Measurements from ENCODE around the gene PANK1. TPM values are rescaled to one million over a fixed set of nuclear protein-coding genes. Genes with fewer than 3 reads are reported as not detected.

The PANK1 gene
- total RNA-seq, 1 donor from 2014 or later = 7.9 TPM

GRCh38 chr10:89670926-89671325 is 25.9 kb upstream of the PANK1 start:
- no peak overlapping the region for H3K4me3 Mint-ChIP-seq (ENCODE audit: unreplicated experiment)
- Histone ChIP-seq H3K79me2 (ENCODE audit: insufficient read depth, low read length) (no peaks in the 10 kb centered on the region), H3K27ac (ENCODE audit: low read depth, low read length) (no peak overlapping the region), H3K9ac (ENCODE audit: low read length) (no peak overlapping the region), H3K4me3 (ENCODE audit: insufficient read depth, low read depth, low read length) (no peak overlapping the region), H3K4me2 (ENCODE audit: low read length) (no peak overlapping the region), H3K27me3 (ENCODE audit: insufficient read depth, low read length) (peaks cover 3% of the 10 kb centered on the region), H2AFZ (ENCODE audit: low read depth, low read length) (no peak overlapping the region), H4K20me1 (ENCODE audit: insufficient read depth, low read length) (no peaks in the 10 kb centered on the region), H3K9me3 (ENCODE audit: insufficient read depth, low read depth, low read length) (no peaks in the 10 kb centered on the region), H3K4me1 (ENCODE audit: insufficient read depth, low read length) (no peaks in the 10 kb centered on the region), H3K36me3 (ENCODE audit: insufficient read depth, low read length) (no peaks in the 10 kb centered on the region)
- H3K9me3 Mint-ChIP-seq (ENCODE audit: unreplicated experiment) = no peaks in the 10 kb centered on the region
- H3K27me3 Mint-ChIP-seq (ENCODE audit: low read depth, unreplicated experiment) = peaks cover 8% of the 10 kb centered on the region
- H3K4me1 Mint-ChIP-seq (ENCODE audit: low read depth, unreplicated experiment) = no peaks in the 10 kb centered on the region
- TF ChIP-seq EZH2 (IDR thresholded peaks at IDR 0.05; ENCODE audit: insufficient read depth, low read length) = no peak
- no peak for TF ChIP-seq CTCF (IDR thresholded peaks at IDR 0.05; ENCODE audit: insufficient read depth, low read depth, low read length)
- no peaks in the 10 kb centered on the region for H3K36me3 Mint-ChIP-seq (ENCODE audit: low read depth, unreplicated experiment)
- DNase-seq (ENCODE audit: low read depth) (peak; percentile 2), FAIRE-seq (peak; percentile 13)
- no peak overlapping the region for H3K27ac Mint-ChIP-seq (ENCODE audit: unreplicated experiment)

DNA sequence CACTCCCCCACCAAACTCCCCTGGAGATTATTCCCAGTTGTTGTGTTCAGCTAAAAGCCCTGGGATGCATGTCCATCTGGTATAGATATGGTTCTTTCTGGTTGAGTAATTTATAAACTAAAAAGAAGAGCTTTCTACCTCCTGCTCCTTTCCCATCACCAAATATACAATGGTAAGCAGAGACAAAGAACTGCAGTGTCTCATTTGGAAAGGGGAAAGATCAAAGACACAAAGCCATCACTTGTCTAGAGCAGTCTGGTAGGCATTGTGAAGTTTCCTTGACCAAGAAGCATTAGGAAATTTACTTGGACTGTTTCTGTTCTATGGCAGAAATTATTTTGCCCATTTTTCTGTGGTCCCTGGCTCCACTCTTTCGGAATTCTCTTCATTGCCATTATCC is 24.9 kb upstream of the PANK1 start:
- no peak for TF ChIP-seq CTCF (IDR thresholded peaks at IDR 0.05; ENCODE audit: insufficient read depth, low read depth, low read length)
- TF ChIP-seq EZH2 (IDR thresholded peaks at IDR 0.05; ENCODE audit: insufficient read depth, low read length) = no peak
- H3K36me3 Mint-ChIP-seq (ENCODE audit: low read depth, unreplicated experiment) = no peaks in the 10 kb centered on the region
- DNase-seq (ENCODE audit: low read depth) (no peak), FAIRE-seq (no peak)
- H2AFZ ChIP-seq (ENCODE audit: low read depth, low read length) = no peak overlapping the region
- H3K4me3 ChIP-seq (ENCODE audit: insufficient read depth, low read depth, low read length) = no peak overlapping the region
- H3K27ac ChIP-seq (ENCODE audit: low read depth, low read length) = no peak overlapping the region
- no peaks in the 10 kb centered on the region for H3K9me3 ChIP-seq (ENCODE audit: insufficient read depth, low read depth, low read length)
- H3K9ac ChIP-seq (ENCODE audit: low read length) = no peak overlapping the region
- no peaks in the 10 kb centered on the region for H3K4me1 ChIP-seq (ENCODE audit: insufficient read depth, low read length)
- H3K36me3 ChIP-seq (ENCODE audit: insufficient read depth, low read length) = no peaks in the 10 kb centered on the region
- no peaks in the 10 kb centered on the region for H3K4me1 Mint-ChIP-seq (ENCODE audit: low read depth, unreplicated experiment)
- H3K27ac Mint-ChIP-seq (ENCODE audit: unreplicated experiment) = no peak overlapping the region
- H3K27me3 Mint-ChIP-seq (ENCODE audit: low read depth, unreplicated experiment) = peaks cover 9% of the 10 kb centered on the region
- no peaks in the 10 kb centered on the region for H4K20me1 ChIP-seq (ENCODE audit: insufficient read depth, low read length)
- H3K4me2 ChIP-seq (ENCODE audit: low read length) = no peak overlapping the region
- no peak overlapping the region for H3K4me3 Mint-ChIP-seq (ENCODE audit: unreplicated experiment)
- H3K27me3 ChIP-seq (ENCODE audit: insufficient read depth, low read length) = no peaks in the 10 kb centered on the region
- H3K79me2 ChIP-seq (ENCODE audit: insufficient read depth, low read length) = no peaks in the 10 kb centered on the region
- no peaks in the 10 kb centered on the region for H3K9me3 Mint-ChIP-seq (ENCODE audit: unreplicated experiment)

- H3K36me3 Mint-ChIP-seq (ENCODE audit: low read depth, unreplicated experiment) = no peaks in the 10 kb centered on the region
- H3K79me2 ChIP-seq (ENCODE audit: insufficient read depth, low read length) = no peaks in the 10 kb centered on the region
- no peak overlapping the region for H3K9ac ChIP-seq (ENCODE audit: low read length)
- H3K27me3 ChIP-seq (ENCODE audit: insufficient read depth, low read length) = no peaks in the 10 kb centered on the region
- H4K20me1 ChIP-seq (ENCODE audit: insufficient read depth, low read length) = no peaks in the 10 kb centered on the region
- no peak for DNase-seq (ENCODE audit: low read depth)
- no peaks in the 10 kb centered on the region for H3K36me3 ChIP-seq (ENCODE audit: insufficient read depth, low read length)
- no peak overlapping the region for H2AFZ ChIP-seq (ENCODE audit: low read depth, low read length)
- H3K4me1 Mint-ChIP-seq (ENCODE audit: low read depth, unreplicated experiment) = no peaks in the 10 kb centered on the region
- H3K27ac ChIP-seq (ENCODE audit: low read depth, low read length) = no peak overlapping the region
- H3K9me3 ChIP-seq (ENCODE audit: insufficient read depth, low read depth, low read length) = no peaks in the 10 kb centered on the region
- H3K4me3 ChIP-seq (ENCODE audit: insufficient read depth, low read depth, low read length) = no peak overlapping the region
- H3K27ac Mint-ChIP-seq (ENCODE audit: unreplicated experiment) = no peak overlapping the region
- H3K9me3 Mint-ChIP-seq (ENCODE audit: unreplicated experiment) = no peaks in the 10 kb centered on the region
- H3K4me1 ChIP-seq (ENCODE audit: insufficient read depth, low read length) = no peaks in the 10 kb centered on the region
- H3K27me3 Mint-ChIP-seq (ENCODE audit: low read depth, unreplicated experiment) = peaks cover 9% of the 10 kb centered on the region
- H3K4me2 ChIP-seq (ENCODE audit: low read length) = no peak overlapping the region
- no peak overlapping the region for H3K4me3 Mint-ChIP-seq (ENCODE audit: unreplicated experiment)
- no peak for TF ChIP-seq EZH2 (IDR thresholded peaks at IDR 0.05; ENCODE audit: insufficient read depth, low read length)
- no peak for TF ChIP-seq CTCF (IDR thresholded peaks at IDR 0.05; ENCODE audit: insufficient read depth, low read depth, low read length)
- no peak for FAIRE-seq
Measured at GRCh38 chr10:89668386-89669071, 23.5 kb upstream of the PANK1 start.
